Osteocyte (in vitro differentiated cells): ENCODE results near the gene CEP85L. TPM values are rescaled to one million over a fixed set of nuclear protein-coding genes. Genes with fewer than 3 reads are reported as not detected.

Experiments used
- DNase-seq: peaks from one replicate; pipeline ENCODE4 v3.0.0; 2021; ENCODE audit warnings: mixed read lengths; ENCODE audit not compliant: unreplicated experiment; ENCODE audit errors: extremely low spot score
- H3K27ac Mint-ChIP-seq: one replicate; pipeline ENCODE4 v1.8.0; 2021; ENCODE audit warnings: mild to moderate bottlenecking, mixed read lengths; ENCODE audit not compliant: unreplicated experiment
- H3K27me3 Mint-ChIP-seq: one replicate; pipeline ENCODE4 v1.8.0; 2021; ENCODE audit warnings: mixed read lengths; ENCODE audit not compliant: unreplicated experiment
- H3K36me3 Mint-ChIP-seq: one replicate; pipeline ENCODE4 v1.8.0; 2021; ENCODE audit warnings: mixed read lengths; ENCODE audit not compliant: unreplicated experiment
- H3K4me1 Mint-ChIP-seq: one replicate; pipeline ENCODE4 v1.8.0; 2021; ENCODE audit warnings: mixed read lengths; ENCODE audit not compliant: unreplicated experiment
- H3K4me3 Mint-ChIP-seq: one replicate; pipeline ENCODE4 v1.8.0; 2021; ENCODE audit warnings: mild to moderate bottlenecking, moderate library complexity, mixed read lengths; ENCODE audit not compliant: unreplicated experiment
- H3K9me3 Mint-ChIP-seq: one replicate; pipeline ENCODE4 v1.8.0; 2021; ENCODE audit warnings: mixed read lengths; ENCODE audit not compliant: unreplicated experiment
- total RNA-seq: library from RNA; stranded (reverse); gene quantifications from 2 replicates; pipeline ENCODE4 v1.2.1, GENCODE V29; 2021
- TF ChIP-seq, protein P1 (sequence below): fragments of 200-600 bp; sonication (generic); IDR thresholded peaks from 2 replicates; pipeline ENCODE4 v1.5.0; 2021; ENCODE audit warnings: antibody characterized with exemption, mild to moderate bottlenecking, moderate library complexity

The CEP85L gene
- total RNA-seq, 1 donor from 2014 or later, result 10.4 TPM

DNA sequence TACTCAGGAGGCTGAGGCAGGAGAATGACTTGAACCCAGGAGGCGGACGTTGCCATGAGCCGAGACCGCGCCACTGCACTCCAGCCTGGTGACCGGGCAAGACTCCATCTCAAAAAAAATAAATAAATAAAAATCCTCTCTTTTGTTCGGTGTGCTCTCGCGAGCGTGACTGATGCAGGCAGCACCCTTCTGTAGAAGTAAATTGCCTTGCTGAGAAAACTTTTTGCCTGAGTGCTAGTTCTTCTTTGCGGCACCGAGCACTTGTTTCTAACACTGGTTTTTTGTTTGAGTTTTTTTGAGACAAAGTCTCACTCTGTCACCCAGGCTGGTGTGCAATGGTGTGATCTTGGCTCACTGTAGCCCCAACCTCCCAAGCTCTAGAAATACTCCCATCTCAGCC, 72.8 kb downstream of the CEP85L start:
- Mint-ChIP-seq H3K4me1 (peaks cover 5% of the 10 kb centered on the region), H3K27me3 (no peaks in the 10 kb centered on the region), H3K36me3 (peaks cover 33% of the 10 kb centered on the region), H3K27ac (no peak overlapping the region), H3K9me3 (peaks cover 31% of the 10 kb centered on the region), H3K4me3 (no peak overlapping the region)
- no peak for DNase-seq
- TF ChIP-seq, protein P1, sequence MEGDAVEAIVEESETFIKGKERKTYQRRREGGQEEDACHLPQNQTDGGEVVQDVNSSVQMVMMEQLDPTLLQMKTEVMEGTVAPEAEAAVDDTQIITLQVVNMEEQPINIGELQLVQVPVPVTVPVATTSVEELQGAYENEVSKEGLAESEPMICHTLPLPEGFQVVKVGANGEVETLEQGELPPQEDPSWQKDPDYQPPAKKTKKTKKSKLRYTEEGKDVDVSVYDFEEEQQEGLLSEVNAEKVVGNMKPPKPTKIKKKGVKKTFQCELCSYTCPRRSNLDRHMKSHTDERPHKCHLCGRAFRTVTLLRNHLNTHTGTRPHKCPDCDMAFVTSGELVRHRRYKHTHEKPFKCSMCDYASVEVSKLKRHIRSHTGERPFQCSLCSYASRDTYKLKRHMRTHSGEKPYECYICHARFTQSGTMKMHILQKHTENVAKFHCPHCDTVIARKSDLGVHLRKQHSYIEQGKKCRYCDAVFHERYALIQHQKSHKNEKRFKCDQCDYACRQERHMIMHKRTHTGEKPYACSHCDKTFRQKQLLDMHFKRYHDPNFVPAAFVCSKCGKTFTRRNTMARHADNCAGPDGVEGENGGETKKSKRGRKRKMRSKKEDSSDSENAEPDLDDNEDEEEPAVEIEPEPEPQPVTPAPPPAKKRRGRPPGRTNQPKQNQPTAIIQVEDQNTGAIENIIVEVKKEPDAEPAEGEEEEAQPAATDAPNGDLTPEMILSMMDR, result no peak

DNA sequence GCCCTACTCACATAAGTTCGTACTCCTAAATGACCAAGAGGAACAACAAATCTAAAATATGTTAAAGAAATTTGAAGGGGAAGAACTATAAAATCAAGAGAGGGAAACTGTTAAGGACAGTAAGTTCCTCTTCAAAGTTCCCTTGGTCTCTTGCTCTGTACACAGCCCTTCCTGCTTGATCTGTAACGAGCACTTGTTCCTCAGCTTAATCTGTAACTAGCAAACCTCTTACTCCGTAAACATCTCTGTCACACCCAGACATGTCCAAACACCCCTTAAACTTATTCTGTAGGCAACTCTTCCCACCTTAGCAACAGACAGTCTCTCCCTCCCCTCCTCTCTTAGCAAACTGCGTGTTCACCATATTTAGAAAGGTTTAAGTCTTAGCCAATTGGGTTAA, 73.4 kb downstream of the CEP85L start:
- peaks cover 31% of the 10 kb centered on the region for H3K9me3 Mint-ChIP-seq
- peaks cover 5% of the 10 kb centered on the region for H3K4me1 Mint-ChIP-seq
- no peak overlapping the region for H3K27ac Mint-ChIP-seq
- TF ChIP-seq, protein P1, result no peak
- H3K4me3 Mint-ChIP-seq, result no peak overlapping the region
- H3K27me3 Mint-ChIP-seq, result no peaks in the 10 kb centered on the region
- H3K36me3 Mint-ChIP-seq, result peaks cover 35% of the 10 kb centered on the region
- DNase-seq, result no peak

DNA sequence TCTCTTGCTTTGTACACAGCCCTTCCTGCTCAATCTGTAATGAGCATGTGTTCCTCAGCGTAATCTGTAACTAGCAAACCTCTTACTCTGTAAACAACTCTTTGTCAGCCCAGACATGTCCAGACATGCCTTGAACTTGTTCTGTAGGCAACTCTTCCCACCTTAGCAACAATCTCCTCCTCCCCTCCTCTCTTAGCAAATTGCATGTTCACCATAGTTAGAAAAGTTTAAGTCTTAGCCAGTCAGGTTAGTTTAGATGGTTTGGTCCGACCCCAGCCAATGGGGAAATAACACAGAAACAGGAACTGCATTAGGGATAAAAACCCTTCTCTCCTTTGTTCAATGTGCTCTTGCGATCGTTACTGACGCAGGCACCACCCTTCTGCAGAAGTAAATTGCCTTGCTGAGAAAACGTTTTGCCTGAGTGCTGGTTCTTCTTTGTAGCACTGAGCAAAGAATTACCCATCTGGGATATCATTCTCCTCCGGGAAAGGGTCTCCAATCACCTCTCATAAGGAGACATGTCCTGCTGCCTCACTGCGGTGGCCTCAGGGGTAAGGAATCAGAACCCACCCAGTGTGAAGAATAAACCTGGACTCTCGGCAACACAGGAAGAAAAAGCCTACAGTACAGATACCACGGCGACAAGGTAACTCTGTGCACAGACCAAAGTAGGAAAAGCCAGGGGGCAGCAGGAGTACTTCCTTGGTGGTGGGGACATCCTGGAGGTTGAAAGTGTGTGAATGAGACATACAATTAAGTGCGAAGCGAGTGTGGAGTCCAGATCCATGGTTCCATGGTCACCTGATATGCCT, 77.1 kb downstream of the CEP85L start:
- H3K27ac Mint-ChIP-seq, result no peak overlapping the region
- no peaks in the 10 kb centered on the region for H3K4me1 Mint-ChIP-seq
- DNase-seq, result no peak
- H3K9me3 Mint-ChIP-seq, result peaks cover 31% of the 10 kb centered on the region
- H3K36me3 Mint-ChIP-seq, result peaks cover 31% of the 10 kb centered on the region
- no peaks in the 10 kb centered on the region for H3K27me3 Mint-ChIP-seq
- TF ChIP-seq, protein P1, result no peak
- H3K4me3 Mint-ChIP-seq, result no peak overlapping the region

DNA sequence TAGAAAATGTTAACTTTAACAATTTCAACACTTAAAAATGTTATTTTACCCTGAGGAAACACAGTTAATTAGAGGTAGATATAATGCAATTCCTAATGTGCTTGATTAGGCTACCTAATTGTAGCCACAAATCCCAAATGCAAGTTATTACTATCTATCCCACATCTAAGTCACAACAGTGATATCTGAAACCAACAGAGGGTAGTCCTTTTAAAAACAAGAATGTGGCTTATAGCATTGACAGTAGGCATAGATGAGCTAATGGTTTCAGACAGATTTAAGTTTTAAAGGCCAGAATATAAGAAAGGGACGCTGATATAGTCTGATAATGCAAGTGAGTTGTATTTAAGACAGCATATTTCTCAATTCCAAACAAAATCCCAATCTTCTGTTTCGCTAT, 80.3 kb downstream of the CEP85L start:
- no peak for DNase-seq
- Mint-ChIP-seq H3K27ac (no peak overlapping the region), H3K9me3 (peaks cover 21% of the 10 kb centered on the region), H3K4me3 (no peak overlapping the region), H3K4me1 (no peaks in the 10 kb centered on the region), H3K27me3 (no peaks in the 10 kb centered on the region), H3K36me3 (peaks cover 20% of the 10 kb centered on the region)
- TF ChIP-seq, protein P1, result no peak

DNA sequence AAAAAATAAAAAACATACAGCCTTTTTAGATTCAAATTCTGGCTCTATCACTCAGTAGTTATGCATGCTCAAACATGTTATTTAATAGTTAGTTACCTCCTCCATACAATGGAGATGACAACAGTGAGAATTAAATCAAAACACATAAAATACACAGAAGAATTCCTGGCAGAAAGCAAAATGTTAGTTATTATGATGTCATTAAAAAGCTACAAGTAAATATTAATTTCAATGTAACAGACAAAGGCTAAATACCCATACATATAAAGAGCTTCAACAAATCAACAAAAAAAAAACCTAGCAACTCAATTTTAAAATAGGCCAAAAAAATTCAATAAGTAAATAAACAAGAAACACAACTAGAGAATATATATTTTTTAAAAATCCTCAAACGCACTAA, 81.9 kb downstream of the CEP85L start:
- Mint-ChIP-seq H3K9me3 (peaks cover 8% of the 10 kb centered on the region), H3K4me1 (no peaks in the 10 kb centered on the region), H3K27me3 (no peaks in the 10 kb centered on the region), H3K36me3 (peaks cover 13% of the 10 kb centered on the region), H3K27ac (no peak overlapping the region), H3K4me3 (no peak overlapping the region)
- TF ChIP-seq, protein P1, result no peak
- DNase-seq, result no peak
